Endodermal cell (in vitro differentiated cells): ENCODE measurements around the gene APOBEC3C. TPM values are rescaled to one million over a fixed set of nuclear protein-coding genes. Genes with fewer than 3 reads are reported as not detected.
"Not testable (repeated sequence)": the region's sequence is repeated elsewhere in the genome, so short reads cannot be mapped to it uniquely, and the experiment has no call there.

Source experiments
- DNase-seq: peaks from one replicate; pipeline ENCODE4 v3.0.0-alpha.2; 2017
- H3K27ac ChIP-seq: 2 replicates; pipeline ENCODE4 v1.5.1; 2013; ENCODE audit warnings: mild to moderate bottlenecking, low read depth, low read length, moderate library complexity
- H3K27me3 ChIP-seq: 2 replicates; pipeline ENCODE4 v1.6.1; 2013; ENCODE audit warnings: mild to moderate bottlenecking, low read length, moderate library complexity; ENCODE audit not compliant: insufficient read depth, control insufficient read depth, poor library complexity, severe bottlenecking
- H3K36me3 ChIP-seq: 2 replicates; pipeline ENCODE4 v1.7.0; 2013; ENCODE audit warnings: mild to moderate bottlenecking, low read length, moderate library complexity; ENCODE audit not compliant: control insufficient read depth, insufficient read depth
- H3K4me1 ChIP-seq: one replicate; pipeline ENCODE4 v1.7.0; 2013; ENCODE audit warnings: low read length; ENCODE audit not compliant: control insufficient read depth, insufficient read depth
- H3K4me3 ChIP-seq: 2 replicates; pipeline ENCODE4 v1.5.1; 2013; ENCODE audit warnings: mild to moderate bottlenecking, low read length, moderate library complexity
- H3K9ac ChIP-seq: 2 replicates; pipeline ENCODE4 v1.6.1; 2013; ENCODE audit warnings: mild to moderate bottlenecking, low read length, moderate library complexity; ENCODE audit not compliant: poor library complexity, severe bottlenecking; ENCODE audit errors: extremely low read depth
- H3K9me3 ChIP-seq: 2 replicates; pipeline ENCODE4 v1.6.1; 2013; ENCODE audit warnings: mild to moderate bottlenecking, low read length, moderate library complexity; ENCODE audit not compliant: control insufficient read depth
- H3K27ac Mint-ChIP-seq: 2 replicates; pipeline ENCODE4 v1.8.0; 2020; ENCODE audit warnings: mixed read lengths
- H3K27me3 Mint-ChIP-seq: 2 replicates; pipeline ENCODE4 v1.8.0; 2021; ENCODE audit warnings: mild to moderate bottlenecking, mixed read lengths; ENCODE audit not compliant: insufficient read depth
- H3K36me3 Mint-ChIP-seq: 2 replicates; pipeline ENCODE4 v1.8.0; 2020; ENCODE audit warnings: low read depth, mixed read lengths
- H3K4me1 Mint-ChIP-seq: 2 replicates; pipeline ENCODE4 v1.8.0; 2020; ENCODE audit warnings: mixed read lengths
- H3K4me3 Mint-ChIP-seq: 2 replicates; pipeline ENCODE4 v1.8.0; 2020; ENCODE audit warnings: mild to moderate bottlenecking, moderate library complexity, mixed read lengths
- H3K9me3 Mint-ChIP-seq: 2 replicates; pipeline ENCODE4 v1.8.0; 2020; ENCODE audit warnings: mild to moderate bottlenecking, mixed read lengths
- WGBS, 2 experiments: methylation state at CpG; one replicate each; pipeline versions ENCODE4 v1.1.5 to v1.1.7; 2013; ENCODE audit warnings: missing lambda C conversion rate in 2 of 2, mixed read lengths in 1 of 2; ENCODE audit not compliant: insufficient coverage in 1 of 2, insufficient read length in 1 of 2; 5-methylcytosine and 5-hydroxymethylcytosine counted together
- total RNA-seq, 2 donors: library from RNA; stranded (reverse); fragmentation: NEBNext Ultra II Directional in 1 of 2; extraction: Animal tissue kit (Norgen Biotek cat#: 25700) in 1 of 2; gene quantifications; 2 replicates in 1 of 2; 3 replicates in 1 of 2; pipeline ENCODE4 v1.2.1, GENCODE V29; 2021
- TF ChIP-seq, protein P1 (sequence below): fragments of 200-600 bp; sonication (generic); conservative IDR thresholded peaks from 2 replicates; pipeline ENCODE4 v1.5.0; 2021; ENCODE audit warnings: antibody characterized with exemption, mild to moderate bottlenecking

Gene APOBEC3C
- total RNA-seq, 2 donors from 2014 or later, result 26.1 to 27.4 TPM

DNA sequence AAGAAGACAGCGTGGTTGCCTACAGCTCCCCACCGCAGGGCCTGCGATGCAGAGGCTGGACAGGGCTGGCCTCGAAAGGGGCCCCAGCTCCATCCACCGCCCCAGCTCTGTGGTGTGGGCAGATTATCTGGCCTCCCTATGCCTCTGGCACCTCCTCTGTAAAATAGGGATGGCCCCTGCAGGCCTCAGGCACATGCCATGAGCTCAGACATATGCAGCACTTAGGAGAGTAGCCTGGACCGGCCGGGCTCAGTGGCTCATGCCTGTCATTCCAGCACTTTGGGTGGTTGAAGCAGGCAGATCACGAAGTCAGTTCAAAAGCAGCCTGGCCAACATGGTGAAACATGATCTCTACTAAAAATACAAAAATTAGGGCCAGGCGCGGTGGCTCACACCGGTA is 14.2 kb downstream of the APOBEC3C start:
- H3K36me3 ChIP-seq, result peaks cover 14% of the 10 kb centered on the region
- H3K4me1 ChIP-seq, result no peaks in the 10 kb centered on the region
- no peaks in the 10 kb centered on the region for H3K9me3 Mint-ChIP-seq
- no peak overlapping the region for H3K27ac ChIP-seq
- H3K27ac Mint-ChIP-seq, result no peak overlapping the region
- no peak overlapping the region for H3K4me3 Mint-ChIP-seq
- DNase-seq, result no peak
- no peaks in the 10 kb centered on the region for H3K27me3 Mint-ChIP-seq
- H3K4me1 Mint-ChIP-seq, result peaks cover 17% of the 10 kb centered on the region
- no peak overlapping the region for H3K9ac ChIP-seq
- peaks cover 21% of the 10 kb centered on the region for H3K36me3 Mint-ChIP-seq
- H3K4me3 ChIP-seq, result no peak overlapping the region
- no peaks in the 10 kb centered on the region for H3K9me3 ChIP-seq
- 92 to 93% methylated on average over 11 of the region's 11 CpGs for whole genome bisulfite sequencing, 2 experiments
- TF ChIP-seq, protein P1, sequence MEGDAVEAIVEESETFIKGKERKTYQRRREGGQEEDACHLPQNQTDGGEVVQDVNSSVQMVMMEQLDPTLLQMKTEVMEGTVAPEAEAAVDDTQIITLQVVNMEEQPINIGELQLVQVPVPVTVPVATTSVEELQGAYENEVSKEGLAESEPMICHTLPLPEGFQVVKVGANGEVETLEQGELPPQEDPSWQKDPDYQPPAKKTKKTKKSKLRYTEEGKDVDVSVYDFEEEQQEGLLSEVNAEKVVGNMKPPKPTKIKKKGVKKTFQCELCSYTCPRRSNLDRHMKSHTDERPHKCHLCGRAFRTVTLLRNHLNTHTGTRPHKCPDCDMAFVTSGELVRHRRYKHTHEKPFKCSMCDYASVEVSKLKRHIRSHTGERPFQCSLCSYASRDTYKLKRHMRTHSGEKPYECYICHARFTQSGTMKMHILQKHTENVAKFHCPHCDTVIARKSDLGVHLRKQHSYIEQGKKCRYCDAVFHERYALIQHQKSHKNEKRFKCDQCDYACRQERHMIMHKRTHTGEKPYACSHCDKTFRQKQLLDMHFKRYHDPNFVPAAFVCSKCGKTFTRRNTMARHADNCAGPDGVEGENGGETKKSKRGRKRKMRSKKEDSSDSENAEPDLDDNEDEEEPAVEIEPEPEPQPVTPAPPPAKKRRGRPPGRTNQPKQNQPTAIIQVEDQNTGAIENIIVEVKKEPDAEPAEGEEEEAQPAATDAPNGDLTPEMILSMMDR, result no peak
- no peaks in the 10 kb centered on the region for H3K27me3 ChIP-seq

- Histone ChIP-seq H3K27ac (no peak overlapping the region), H3K9ac (no peak overlapping the region), H3K4me3 (no peak overlapping the region), H3K27me3 (no peaks in the 10 kb centered on the region), H3K9me3 (no peaks in the 10 kb centered on the region), H3K36me3 (peaks cover 10% of the 10 kb centered on the region), H3K4me1 (no peaks in the 10 kb centered on the region)
- 94 to 99% methylated on average over 13 of the region's 13 CpGs for WGBS, 2 experiments
- Mint-ChIP-seq H3K27ac (no peak overlapping the region), H3K4me3 (no peak overlapping the region), H3K4me1 (peaks cover 20% of the 10 kb centered on the region), H3K36me3 (peaks cover 19% of the 10 kb centered on the region), H3K27me3 (no peaks in the 10 kb centered on the region), H3K9me3 (no peaks in the 10 kb centered on the region)
- DNase-seq, result no peak
- TF ChIP-seq, protein P1, result no peak
Observed at GRCh38 chr22:39029227-39029626, 15.2 kb downstream of the APOBEC3C start.

DNA sequence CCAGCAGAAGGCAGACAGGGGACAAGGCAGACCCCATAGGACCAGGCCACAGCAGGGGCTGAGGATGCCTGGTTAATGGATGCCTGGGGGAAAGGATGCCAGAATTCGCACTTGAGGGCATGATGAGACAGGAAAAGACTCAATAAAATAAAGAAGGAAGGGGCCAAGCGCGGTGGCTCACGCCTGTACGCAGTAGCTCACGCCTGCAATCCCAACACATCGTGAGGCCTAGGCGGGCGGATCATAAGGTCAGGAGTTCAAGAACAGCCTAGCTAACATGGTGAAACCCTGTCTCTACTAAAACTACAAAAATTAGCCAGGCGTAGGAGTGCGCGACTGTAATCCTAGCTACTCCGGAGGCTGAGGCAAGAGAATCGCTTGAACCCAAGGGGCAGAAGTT is 16.6 kb downstream of the APOBEC3C start:
- TF ChIP-seq, protein P1, result no peak
- no peak overlapping the region for H3K27ac ChIP-seq
- peaks cover 11% of the 10 kb centered on the region for H3K36me3 Mint-ChIP-seq
- no peak for DNase-seq
- no peaks in the 10 kb centered on the region for H3K9me3 Mint-ChIP-seq
- no peaks in the 10 kb centered on the region for H3K4me1 ChIP-seq
- no peaks in the 10 kb centered on the region for H3K27me3 Mint-ChIP-seq
- H3K4me3 ChIP-seq, result no peak overlapping the region
- no peaks in the 10 kb centered on the region for H3K27me3 ChIP-seq
- H3K4me1 Mint-ChIP-seq, result peaks cover 21% of the 10 kb centered on the region
- H3K27ac Mint-ChIP-seq, result no peak overlapping the region
- no peak overlapping the region for H3K4me3 Mint-ChIP-seq
- 97% methylated on average over 14 of the region's 14 CpGs for WGBS, 2 experiments
- no peaks in the 10 kb centered on the region for H3K36me3 ChIP-seq
- no peaks in the 10 kb centered on the region for H3K9me3 ChIP-seq
- no peak overlapping the region for H3K9ac ChIP-seq

DNA sequence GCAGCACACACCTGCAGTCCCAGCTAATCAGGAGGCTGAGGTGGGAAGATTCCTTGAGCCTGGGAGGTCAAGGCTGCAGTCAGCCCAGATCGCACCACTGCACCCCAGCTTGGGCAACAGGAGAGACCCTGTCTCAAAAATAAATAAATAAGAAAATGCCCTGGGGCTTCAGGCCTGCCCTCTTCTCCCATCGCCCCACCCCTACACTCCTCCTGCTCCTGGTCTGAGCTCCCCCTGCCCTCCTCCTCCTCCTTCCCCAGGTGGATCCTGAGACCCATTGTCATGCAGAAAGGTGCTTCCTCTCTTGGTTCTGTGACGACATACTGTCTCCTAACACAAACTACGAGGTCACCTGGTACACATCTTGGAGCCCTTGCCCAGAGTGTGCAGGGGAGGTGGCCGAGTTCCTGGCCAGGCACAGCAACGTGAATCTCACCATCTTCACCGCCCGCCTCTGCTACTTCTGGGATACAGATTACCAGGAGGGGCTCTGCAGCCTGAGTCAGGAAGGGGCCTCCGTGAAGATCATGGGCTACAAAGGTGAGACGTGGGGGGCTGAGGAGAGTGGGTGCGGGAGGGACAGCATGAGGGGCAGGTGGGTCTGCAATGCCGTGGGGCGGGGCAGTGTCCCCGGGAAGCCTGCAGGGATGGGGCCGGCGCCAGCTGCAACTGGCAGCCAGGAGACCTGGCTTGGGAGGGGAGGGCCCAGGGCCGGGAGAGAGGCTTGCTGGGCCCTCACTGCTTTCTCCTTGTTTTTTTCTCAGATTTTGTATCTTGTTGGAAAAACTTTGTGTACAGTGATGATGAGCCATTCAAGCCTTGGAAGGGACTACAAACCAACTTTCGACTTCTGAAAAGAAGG is 17.6 kb downstream of the APOBEC3C start:
- H3K27ac ChIP-seq, H3K27me3 Mint-ChIP-seq, H3K36me3 ChIP-seq, H3K4me3 ChIP-seq, H3K9ac ChIP-seq, H3K9me3 Mint-ChIP-seq, H3K9me3 ChIP-seq, H3K27me3 ChIP-seq, H3K4me1 ChIP-seq: not testable (repeated sequence)
- peak overlapping the region; percentile 47 for H3K4me3 Mint-ChIP-seq
- peak overlapping the region; percentile 72 for H3K27ac Mint-ChIP-seq
- peak; percentile 73 for DNase-seq
- H3K4me1 Mint-ChIP-seq, result peaks cover 22% of the 10 kb centered on the region
- H3K36me3 Mint-ChIP-seq, result peaks cover 11% of the 10 kb centered on the region
- 73 to 84% methylated on average over 4 to 16 of the region's 18 CpGs for WGBS, 2 experiments

- not testable (repeated sequence) for DNase-seq
- WGBS, 2 experiments, result 17 to 23% methylated on average over 2 of the region's 2 CpGs
Observed at GRCh38 chr22:39037071-39037470, 23.0 kb downstream of the APOBEC3C start.

More at GRCh38 chr22:39037071-39037470, 23.0 kb downstream of the APOBEC3C start:
- not testable (repeated sequence) for H3K4me3 ChIP-seq, H3K27ac ChIP-seq, H3K4me3 Mint-ChIP-seq, H3K36me3 ChIP-seq, H3K4me1 ChIP-seq, H3K9ac ChIP-seq, H3K9me3 ChIP-seq, H3K9me3 Mint-ChIP-seq, H3K27me3 Mint-ChIP-seq, H3K27me3 ChIP-seq
- Mint-ChIP-seq H3K27ac (peak overlapping the region; percentile 91), H3K4me1 (peaks cover 50% of the 10 kb centered on the region), H3K36me3 (peaks cover 11% of the 10 kb centered on the region)
